NK-92 treated with Interleukin-12 subunit alpha and Interleukin-12 subunit beta, amount 100 ng/mL, for 24 hours (cell line): Measurements from ENCODE around the gene ZNF8.
A peak's percentile ranks its signal among the peaks of the same experiment; 100 is the strongest.
"Not testable (repeated sequence)": the region's sequence is repeated elsewhere in the genome, so short reads cannot be mapped to it uniquely, and the experiment has no call there.

Source experiments
- DNase-seq: peaks from one replicate; lab custom pipeline; 2025; lab: John Stamatoyannopoulos, UW

The ZNF8 gene

GRCh38 chr19:58296104-58296503 lies 17.3 kb downstream of the ZNF8 start:
- DNase-seq: no peak

- DNase-seq: no peak
Observed at GRCh38 chr19:58300620-58301019, 21.9 kb downstream of the ZNF8 start.

GRCh38 chr19:58304255-58304654 lies 25.5 kb downstream of the ZNF8 start:
- no peak for DNase-seq

DNA sequence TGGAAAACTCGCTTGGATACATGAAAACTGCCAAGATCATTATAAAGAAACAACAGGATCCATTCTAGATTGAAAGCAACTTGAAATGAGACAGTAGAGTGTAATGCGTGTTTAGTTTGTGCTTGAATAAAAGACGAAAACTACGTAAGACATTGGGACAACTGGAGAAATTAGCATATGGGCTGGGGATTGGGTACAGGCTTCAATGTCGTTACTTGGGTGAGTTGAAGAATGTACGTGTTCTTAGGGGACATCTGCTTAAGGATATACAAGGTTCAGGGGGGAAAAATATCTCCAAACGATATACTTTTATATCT lies 26.0 kb downstream of the ZNF8 start:
- DNase-seq: no peak

GRCh38 chr19:58305065-58305931 lies 26.5 kb downstream of the ZNF8 start, which contains the start of gene ERVK3-1:
Gene ERVK3-1 (plus strand): TSS chr19:58305377. CDS start chr19:58312169, 6,792 bp downstream.
- DNase-seq: peak; percentile 90

DNA sequence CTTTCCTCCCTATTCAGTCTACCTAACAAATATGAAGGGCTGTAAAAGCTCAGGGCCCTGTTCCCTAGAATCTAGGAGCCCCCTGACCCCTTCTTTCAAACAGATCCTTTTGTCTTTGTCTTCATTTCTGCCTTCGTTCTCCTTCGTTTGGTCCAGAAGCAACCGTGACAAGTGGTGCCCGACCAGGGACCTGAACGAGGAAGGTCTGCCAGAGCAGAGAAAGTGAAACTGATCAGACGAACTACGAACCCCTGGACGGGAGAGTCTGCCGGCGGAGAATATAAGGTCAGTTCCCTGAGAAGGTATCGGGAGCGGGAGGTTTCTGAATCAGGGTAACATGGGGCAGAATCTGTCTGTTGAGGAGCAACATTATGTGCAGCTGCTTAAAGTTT lies 27.2 kb downstream of the ZNF8 start:
- no peak for DNase-seq

DNA sequence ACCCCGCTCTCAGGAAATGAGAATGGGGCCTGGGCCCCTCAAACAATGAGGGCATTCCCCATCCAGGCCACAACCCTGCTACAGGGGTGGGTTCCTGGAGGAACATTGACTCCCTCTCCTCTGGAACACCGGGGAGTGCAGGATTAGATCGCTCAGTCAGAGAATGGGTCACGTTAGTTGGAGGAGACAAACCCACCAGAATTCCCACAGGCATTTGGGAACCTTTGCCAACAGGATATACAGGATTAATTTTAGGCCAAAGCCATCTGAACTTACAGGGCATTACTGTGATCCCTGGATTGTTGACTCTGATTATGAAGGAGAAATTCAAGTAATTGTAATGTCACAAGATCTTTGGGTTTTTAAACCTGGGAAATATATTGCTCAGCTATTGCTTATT lies 29.0 kb downstream of the ZNF8 start:
- no peak for DNase-seq

DNA sequence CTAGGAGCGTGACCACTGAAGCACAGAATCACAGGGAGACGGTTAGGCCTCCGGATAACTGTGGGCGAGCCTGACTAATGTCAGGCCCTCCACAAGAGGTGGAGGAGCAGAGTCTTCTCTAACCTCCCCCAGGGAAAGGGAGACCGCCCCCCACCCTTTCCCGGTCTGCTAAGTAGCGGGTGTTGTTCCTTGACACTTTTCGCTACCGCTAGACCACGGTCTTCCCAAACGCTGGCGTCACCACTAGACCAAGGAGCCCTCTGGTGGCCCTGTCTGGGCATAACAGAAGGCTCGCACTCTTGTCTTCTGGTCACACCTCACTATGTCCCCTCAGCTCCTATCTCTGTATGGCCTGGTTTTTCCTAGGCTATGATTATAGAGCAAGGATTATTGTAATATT lies 31.9 kb downstream of the ZNF8 start:
- not testable (repeated sequence) for DNase-seq

GRCh38 chr19:58311345-58311865 lies 32.6 kb downstream of the ZNF8 start:
- no peak for DNase-seq

DNA sequence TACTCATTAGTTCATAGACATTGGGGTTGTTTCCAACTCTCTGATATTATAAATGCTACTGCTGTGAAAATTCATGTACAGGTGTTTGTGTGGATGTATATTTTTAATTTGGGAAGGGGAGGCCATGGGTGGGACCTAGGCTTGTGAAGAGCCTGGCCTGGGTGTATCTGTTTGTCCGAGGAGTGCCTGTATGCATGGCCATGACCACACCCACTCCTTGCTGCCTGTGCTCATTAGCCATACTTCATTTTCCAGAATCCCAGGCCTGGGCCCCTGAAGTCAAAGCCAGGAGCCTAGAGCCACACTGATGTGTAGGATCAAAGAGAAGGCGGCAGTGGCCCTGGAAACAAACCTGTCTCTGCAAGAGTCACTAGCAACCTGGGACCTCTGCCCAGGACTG lies 36.8 kb downstream of the ZNF8 start:
- no peak for DNase-seq

- no peak for DNase-seq
Observed at GRCh38 chr19:58317476-58318072, 38.8 kb downstream of the ZNF8 start.

GRCh38 chr19:58318297-58318696 lies 39.5 kb downstream of the ZNF8 start:
- no peak for DNase-seq

DNA sequence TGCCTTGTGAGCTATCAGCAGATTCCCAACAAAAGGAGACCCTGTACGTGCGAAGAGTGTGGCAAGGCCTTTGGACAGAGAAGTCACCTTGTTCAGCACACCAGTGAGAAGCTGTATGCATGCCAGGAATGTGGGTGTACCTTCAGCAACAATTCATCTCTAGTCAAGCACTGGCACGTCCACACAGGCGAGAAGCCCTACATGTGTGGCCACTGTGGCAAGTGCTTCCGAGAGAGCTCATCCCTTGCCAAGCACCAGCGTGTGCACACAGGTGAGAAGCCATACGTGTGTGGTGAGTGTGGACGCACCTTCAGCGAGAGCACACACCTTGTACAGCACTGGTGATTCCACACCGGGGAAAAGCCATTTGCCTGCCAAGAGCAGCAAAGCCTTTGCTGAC lies 40.5 kb downstream of the ZNF8 start:
- no peak for DNase-seq

DNA sequence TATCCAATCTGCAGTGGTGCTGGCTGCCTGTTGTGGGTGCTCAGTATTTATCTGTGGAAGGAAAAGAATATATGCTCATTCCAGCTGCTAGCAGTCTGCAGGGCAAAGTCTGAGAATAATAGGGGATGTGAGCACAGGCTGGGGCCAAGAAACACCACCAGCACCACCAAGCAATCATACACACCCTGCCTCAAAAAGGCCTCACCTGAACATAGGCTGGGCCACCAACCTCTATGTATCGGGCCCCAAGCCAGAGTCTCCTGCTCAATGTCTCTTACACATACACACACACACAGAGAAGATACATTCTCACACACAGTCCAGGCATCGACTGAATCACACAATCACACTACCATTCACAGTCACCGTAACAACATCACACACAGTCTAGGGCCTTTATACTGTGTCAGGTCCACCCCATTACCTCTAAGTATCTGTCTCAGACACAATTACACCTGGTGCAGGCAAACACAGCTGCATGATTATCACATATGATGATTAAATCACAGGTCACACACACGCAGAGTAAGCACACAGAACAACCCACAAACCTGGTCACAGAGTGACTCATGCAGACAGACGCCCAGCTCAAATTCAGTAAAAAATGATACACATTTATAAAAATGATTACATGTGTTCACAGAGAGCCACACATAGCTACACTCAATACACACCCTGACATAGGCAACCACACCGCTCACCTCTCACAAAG lies 46.7 kb downstream of the ZNF8 start:
- DNase-seq: no peak

GRCh38 chr19:58326501-58326913 lies 47.8 kb downstream of the ZNF8 start:
- DNase-seq: no peak

- DNase-seq: peak; percentile 91
Observed at GRCh38 chr19:58326914-58327726, 48.4 kb downstream of the ZNF8 start, which contains the start of gene ZSCAN22. Gene ZSCAN22 (plus strand): TSS chr19:58326994. CDS start chr19:58334803, 7,809 bp downstream.

DNA sequence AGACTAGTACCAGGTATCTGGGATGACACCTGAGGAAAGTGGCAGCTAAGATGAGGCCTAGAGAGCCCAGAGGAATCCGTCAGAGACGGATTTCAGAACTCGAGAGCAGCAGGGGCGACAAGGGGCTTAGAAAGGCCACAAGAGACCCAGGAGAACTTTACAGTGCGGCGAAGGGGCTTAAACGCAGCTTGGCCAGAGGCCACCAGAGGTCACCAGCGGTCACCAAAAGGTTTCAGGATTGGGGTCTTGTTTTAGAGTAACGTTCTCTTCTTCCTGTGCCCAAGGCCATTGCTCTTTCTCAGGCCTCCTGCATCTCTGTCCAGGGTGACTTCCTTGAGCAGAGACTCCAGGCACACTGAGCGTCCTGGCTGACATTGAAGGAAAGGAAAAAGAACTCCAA lies 50.2 kb downstream of the ZNF8 start:
- no peak for DNase-seq

DNA sequence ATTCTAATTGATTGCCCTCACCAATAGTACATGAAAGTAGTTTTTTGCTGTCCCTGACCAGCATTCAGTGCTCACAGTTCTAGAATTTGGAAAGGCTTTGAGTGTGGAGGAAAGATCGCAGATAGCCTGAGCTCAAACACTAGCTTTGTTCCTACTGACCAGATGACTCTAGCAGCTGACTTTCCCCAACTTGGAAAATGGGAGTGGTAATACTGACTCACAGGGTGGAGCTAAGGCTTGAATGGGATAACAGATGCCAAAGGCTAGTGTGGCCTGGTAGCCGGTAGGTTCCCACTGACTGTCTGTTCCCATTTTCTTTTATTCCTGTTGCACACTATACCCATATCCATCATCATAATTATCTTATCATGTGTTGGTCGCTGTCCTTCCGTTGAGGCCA lies 51.7 kb downstream of the ZNF8 start:
- no peak for DNase-seq

- DNase-seq: no peak
Observed at GRCh38 chr19:58332697-58333096, 53.9 kb downstream of the ZNF8 start.

DNA sequence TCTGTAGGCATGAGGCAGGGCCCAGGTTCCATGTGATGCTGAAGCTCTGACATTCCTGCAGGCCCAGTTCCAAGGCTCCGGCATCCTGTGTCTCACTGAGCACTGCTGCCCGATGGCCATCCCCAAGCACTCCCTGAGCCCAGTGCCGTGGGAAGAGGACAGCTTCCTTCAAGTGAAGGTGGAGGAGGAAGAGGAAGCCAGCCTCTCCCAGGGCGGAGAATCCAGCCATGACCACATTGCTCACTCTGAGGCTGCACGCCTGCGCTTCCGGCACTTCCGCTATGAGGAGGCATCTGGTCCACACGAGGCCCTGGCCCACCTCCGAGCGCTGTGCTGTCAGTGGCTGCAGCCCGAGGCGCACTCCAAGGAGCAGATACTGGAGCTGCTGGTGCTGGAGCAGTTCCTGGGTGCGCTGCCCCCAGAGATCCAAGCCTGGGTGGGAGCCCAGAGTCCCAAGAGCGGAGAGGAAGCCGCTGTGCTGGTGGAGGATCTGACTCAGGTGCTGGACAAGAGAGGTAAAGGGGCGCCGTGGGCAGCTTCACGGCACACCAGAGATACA lies 56.0 kb downstream of the ZNF8 start:
- no peak for DNase-seq

- DNase-seq: no peak
Observed at GRCh38 chr19:58335630-58336029, 56.9 kb downstream of the ZNF8 start.

GRCh38 chr19:58336216-58336615 lies 57.5 kb downstream of the ZNF8 start:
- DNase-seq: no peak
